GM23338 (cell line): ENCODE results near the gene RPLP2. TPM values are rescaled to one million over a fixed set of nuclear protein-coding genes. Genes with fewer than 3 reads are reported as not detected.

Experiments
- ATAC-seq: fragments of 200-7000 bp; cut with Tn5 transposase; 3 replicates; pipeline ENCODE4 v1.9.1; 2020
- DNase-seq: peaks from one replicate; pipeline ENCODE4 v3.0.0-alpha.2; 2015; ENCODE audit warnings: low spot score
- H2AFZ ChIP-seq: fragments of 200-600 bp; sonication (generic); 2 replicates; pipeline ENCODE4 v1.8.0; 2016; ENCODE audit warnings: antibody characterized with exemption, mild to moderate bottlenecking, moderate library complexity
- H3F3A ChIP-seq: fragments of 200-600 bp; sonication (generic); replicated peaks from 2 replicates; pipeline ENCODE4 v1.8.0; 2017; ENCODE audit warnings: antibody characterized with exemption, mixed run types, low read depth
- H3K27ac ChIP-seq: fragments of 200-600 bp; sonication (generic); 2 replicates; pipeline ENCODE4 v1.6.1; 2016; ENCODE audit warnings: low read depth
- H3K27me3 ChIP-seq: fragments of 200-600 bp; sonication (generic); 2 replicates; pipeline ENCODE4 v1.8.0; 2016; ENCODE audit warnings: mild to moderate bottlenecking, mixed run types, moderate library complexity; ENCODE audit not compliant: insufficient read depth
- H3K36me3 ChIP-seq: fragments of 200-600 bp; sonication (generic); 2 replicates; pipeline ENCODE4 v1.8.0; 2016; ENCODE audit warnings: mild to moderate bottlenecking; ENCODE audit not compliant: insufficient read depth
- H3K4me1 ChIP-seq: fragments of 200-600 bp; sonication (generic); 2 replicates; pipeline ENCODE4 v1.8.0; 2016; ENCODE audit warnings: mild to moderate bottlenecking, moderate library complexity; ENCODE audit not compliant: insufficient read depth
- H3K4me2 ChIP-seq: fragments of 200-600 bp; sonication (generic); 2 replicates; pipeline ENCODE4 v1.7.1; 2017; ENCODE audit warnings: mixed run types
- H3K4me3 ChIP-seq: fragments of 200-600 bp; sonication (generic); 2 replicates; pipeline ENCODE4 v1.6.1; 2016; ENCODE audit warnings: mixed run types
- H3K79me2 ChIP-seq: fragments of 200-600 bp; sonication (generic); replicated peaks from 2 replicates; pipeline ENCODE4 v1.8.0; 2017; ENCODE audit warnings: mild to moderate bottlenecking; ENCODE audit not compliant: insufficient read depth
- H3K9me2 ChIP-seq: fragments of 200-600 bp; sonication (generic); 2 replicates; pipeline ENCODE4 v1.8.0; 2017; ENCODE audit not compliant: insufficient read depth
- H4K20me1 ChIP-seq: fragments of 200-600 bp; sonication (generic); replicated peaks from 2 replicates; pipeline ENCODE4 v1.8.0; 2017; ENCODE audit warnings: mild to moderate bottlenecking; ENCODE audit not compliant: insufficient read depth
- H3K27ac Mint-ChIP-seq: 2 replicates; pipeline ENCODE4 v1.8.0; 2020; ENCODE audit warnings: inconsistent platforms, mild to moderate bottlenecking, moderate library complexity, mixed read lengths
- H3K27me3 Mint-ChIP-seq: 3 replicates; pipeline ENCODE4 v1.8.0; 2022; ENCODE audit warnings: low read depth, mild to moderate bottlenecking, moderate library complexity, mixed read lengths, inconsistent platforms; ENCODE audit not compliant: insufficient read depth, poor library complexity
- H3K36me3 Mint-ChIP-seq: 3 replicates; pipeline ENCODE4 v1.8.0; 2021; ENCODE audit warnings: low read depth, mild to moderate bottlenecking, inconsistent platforms, moderate library complexity, mixed read lengths
- H3K4me1 Mint-ChIP-seq: 3 replicates; pipeline ENCODE4 v1.8.0; 2020; ENCODE audit warnings: mild to moderate bottlenecking, inconsistent platforms, mixed read lengths
- H3K4me3 Mint-ChIP-seq: 3 replicates; pipeline ENCODE4 v1.8.0; 2021; ENCODE audit warnings: moderate library complexity, mild to moderate bottlenecking, inconsistent platforms, mixed read lengths
- H3K9me3 Mint-ChIP-seq: 3 replicates; pipeline ENCODE4 v1.8.0; 2020; ENCODE audit warnings: moderate library complexity, mild to moderate bottlenecking, inconsistent platforms, mixed read lengths
- CREB1 ChIP-seq: fragments of 250-450 bp; sonication (Bioruptor Pico); IDR thresholded peaks from 2 replicates; pipeline ENCODE4 v1.5.0; 2020; ENCODE audit warnings: low read depth, mild to moderate bottlenecking, moderate library complexity
- EZH2 ChIP-seq: fragments of 200-600 bp; sonication (generic); IDR thresholded peaks from one replicate; pipeline ENCODE4 v1.8.0; 2017; ENCODE audit warnings: antibody characterized with exemption, mild to moderate bottlenecking, low read depth; ENCODE audit not compliant: unreplicated experiment
- EZH2phosphoT487 ChIP-seq: fragments of 200-600 bp; sonication (generic); IDR thresholded peaks from one replicate; pipeline ENCODE4 v1.8.1; 2018; ENCODE audit warnings: antibody characterized with exemption; ENCODE audit not compliant: unreplicated experiment
- JUNB ChIP-seq: IDR thresholded peaks from one replicate; pipeline ENCODE4 v1.6.1; 2016; ENCODE audit warnings: antibody characterized with exemption; ENCODE audit not compliant: unreplicated experiment
- NANOG ChIP-seq: IDR thresholded peaks from 2 replicates; pipeline ENCODE4 v1.6.1; 2016; ENCODE audit warnings: antibody characterized with exemption, borderline replicate concordance
- POLR2AphosphoS5 ChIP-seq: IDR thresholded peaks from 2 replicates; pipeline ENCODE4 v1.6.1; 2016; ENCODE audit warnings: antibody characterized with exemption, low read depth
- STAT1 ChIP-seq: IDR thresholded peaks from one replicate; pipeline ENCODE4 v1.6.1; 2016; ENCODE audit warnings: antibody characterized with exemption; ENCODE audit not compliant: unreplicated experiment
- ZNF114 ChIP-seq: fragments of 250-450 bp; sonication (Bioruptor Pico); IDR thresholded peaks from 2 replicates; pipeline ENCODE4 v1.5.0; 2020; ENCODE audit warnings: mild to moderate bottlenecking, moderate library complexity
- polyA plus RNA-seq: library from polyadenylated mRNA; unstranded; fragments of >200 nt; fragmentation: Nextera tagmentation; extraction: Ambion mirVana; gene quantifications from 2 replicates; pipeline ENCODE4 v1.2.1, GENCODE V29; 2016
- total RNA-seq: library from RNA; depleted of rRNA; stranded (reverse); fragments of >200 nt; shearing (Covaris generic); gene quantifications from 2 replicates; pipeline ENCODE4 v1.2.3, GENCODE V29; 2014
- TF ChIP-seq, protein P1 (sequence below): IDR thresholded peaks from one replicate; pipeline ENCODE4 v1.6.1; 2018; ENCODE audit warnings: antibody characterized with exemption; ENCODE audit not compliant: unreplicated experiment
- TF ChIP-seq, protein P2 (sequence below), 2 experiments: fragments of 200-600 bp in 1 of 2; sonication (generic) in 1 of 2; conservative IDR thresholded peaks; 2 replicates each; pipeline versions ENCODE4 v1.5.1 to v1.6.1; 2016 to 2017; ENCODE audit warnings: antibody characterized with exemption in 2 of 2, low read depth in 2 of 2, mild to moderate bottlenecking in 2 of 2, moderate library complexity in 1 of 2
- TF ChIP-seq, protein P3 (sequence below): fragments of 250-450 bp; sonication (Bioruptor Pico); IDR thresholded peaks from 2 replicates; pipeline ENCODE4 v1.5.0; 2020; ENCODE audit warnings: mild to moderate bottlenecking, moderate library complexity
- TF ChIP-seq, protein P4 (sequence below): IDR thresholded peaks from 2 replicates; pipeline ENCODE4 v1.6.1; 2016; ENCODE audit warnings: antibody characterized with exemption

The RPLP2 gene
- total and polyA plus RNA-seq, 2 experiments from 2014 or later, result 518 to 1,782 TPM

DNA sequence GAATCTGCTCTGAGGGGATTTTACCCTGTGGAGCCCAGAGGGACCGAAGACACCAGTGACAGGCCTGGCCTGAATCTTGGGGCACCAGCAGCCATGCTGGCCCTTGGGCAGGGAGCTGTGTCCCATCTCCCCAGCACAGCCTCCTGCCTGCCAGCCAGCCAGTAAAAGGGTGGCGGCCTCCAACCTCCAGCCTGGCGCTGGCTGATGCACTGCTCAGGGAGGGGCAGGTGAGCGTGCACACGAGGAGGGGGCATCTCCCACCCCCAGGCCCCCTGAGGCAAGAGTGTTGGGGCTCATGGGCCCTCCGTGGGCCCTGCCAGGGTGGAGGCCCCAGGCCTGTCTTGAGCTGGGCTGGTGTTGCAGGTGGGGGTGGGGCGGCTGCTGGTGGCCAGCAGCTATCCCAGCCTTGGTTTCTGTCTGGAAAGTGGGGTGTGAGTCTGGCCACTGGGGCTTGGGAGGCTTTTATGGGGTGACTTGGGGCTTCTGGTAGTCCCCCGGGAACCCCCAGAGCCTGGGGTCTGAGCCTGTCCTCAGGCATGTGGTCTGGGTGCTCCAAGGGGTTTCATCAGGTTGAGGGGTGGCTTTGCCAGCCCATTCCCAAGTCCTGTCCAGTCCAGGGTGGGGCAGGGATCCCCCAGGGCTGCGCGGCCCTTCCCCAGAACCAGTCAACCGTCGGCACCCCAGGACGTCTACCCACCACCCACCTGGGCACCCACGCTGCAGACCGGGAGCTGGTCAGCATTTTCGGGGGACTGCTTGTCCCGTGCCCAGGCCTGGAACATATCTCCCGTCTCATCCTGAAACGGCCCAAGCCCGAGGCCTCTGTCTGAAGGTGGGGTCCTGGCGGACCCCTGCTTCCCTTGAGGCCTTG lies 50.7 kb downstream of the RPLP2 start (continued):
- no peak for TF ChIP-seq ZNF114 (CRISPR knock-in tag)
- no peak for TF ChIP-seq JUNB

DNA sequence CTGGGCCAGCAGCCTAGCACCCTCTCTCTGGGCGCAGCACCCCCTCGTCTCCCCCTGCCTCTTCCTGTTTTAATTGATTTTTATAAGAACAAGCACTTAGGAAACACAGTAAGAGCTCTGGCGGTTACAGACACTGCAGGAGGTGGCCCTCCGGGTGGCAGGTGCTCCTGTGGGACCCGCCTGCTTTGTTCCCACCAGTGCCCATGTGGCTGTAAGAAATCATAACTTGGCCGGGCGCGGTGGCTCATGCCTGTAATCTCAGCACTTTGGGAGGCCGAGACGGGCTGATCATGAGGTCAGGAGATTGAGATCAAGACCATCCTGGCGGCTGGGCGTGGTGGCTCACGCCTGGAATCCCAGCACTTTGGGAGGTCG lies 51.3 kb downstream of the RPLP2 start:
- Histone ChIP-seq H3K9me2 (no peaks in the 10 kb centered on the region), H3K4me3 (no peak overlapping the region), H3K79me2 (no peaks in the 10 kb centered on the region), H3K4me2 (no peak overlapping the region), H3K36me3 (no peaks in the 10 kb centered on the region), H3F3A (peaks cover 16% of the 10 kb centered on the region), H4K20me1 (peaks cover 33% of the 10 kb centered on the region), H3K27ac (no peak overlapping the region), H2AFZ (no peak overlapping the region), H3K4me1 (peaks cover 25% of the 10 kb centered on the region; the same call in 1 of the 2 replicates), H3K27me3 (no peaks in the 10 kb centered on the region)
- H3K4me3 Mint-ChIP-seq, result peak overlapping the region; percentile 10; the same call in 1 of the 3 replicates
- peaks cover 3% of the 10 kb centered on the region; the same call in 1 of the 3 replicates for H3K36me3 Mint-ChIP-seq
- no peak for ATAC-seq
- no peak overlapping the region for H3K27ac Mint-ChIP-seq
- no peak for DNase-seq
- no peaks in the 10 kb centered on the region; the same call in 2 of the 3 replicates for H3K9me3 Mint-ChIP-seq
- peaks cover 37% of the 10 kb centered on the region for H3K4me1 Mint-ChIP-seq
- H3K27me3 Mint-ChIP-seq, result peaks cover 29% of the 10 kb centered on the region
- no peak for TF ChIP-seq EZH2phosphoT487
- TF ChIP-seq, protein P1, sequence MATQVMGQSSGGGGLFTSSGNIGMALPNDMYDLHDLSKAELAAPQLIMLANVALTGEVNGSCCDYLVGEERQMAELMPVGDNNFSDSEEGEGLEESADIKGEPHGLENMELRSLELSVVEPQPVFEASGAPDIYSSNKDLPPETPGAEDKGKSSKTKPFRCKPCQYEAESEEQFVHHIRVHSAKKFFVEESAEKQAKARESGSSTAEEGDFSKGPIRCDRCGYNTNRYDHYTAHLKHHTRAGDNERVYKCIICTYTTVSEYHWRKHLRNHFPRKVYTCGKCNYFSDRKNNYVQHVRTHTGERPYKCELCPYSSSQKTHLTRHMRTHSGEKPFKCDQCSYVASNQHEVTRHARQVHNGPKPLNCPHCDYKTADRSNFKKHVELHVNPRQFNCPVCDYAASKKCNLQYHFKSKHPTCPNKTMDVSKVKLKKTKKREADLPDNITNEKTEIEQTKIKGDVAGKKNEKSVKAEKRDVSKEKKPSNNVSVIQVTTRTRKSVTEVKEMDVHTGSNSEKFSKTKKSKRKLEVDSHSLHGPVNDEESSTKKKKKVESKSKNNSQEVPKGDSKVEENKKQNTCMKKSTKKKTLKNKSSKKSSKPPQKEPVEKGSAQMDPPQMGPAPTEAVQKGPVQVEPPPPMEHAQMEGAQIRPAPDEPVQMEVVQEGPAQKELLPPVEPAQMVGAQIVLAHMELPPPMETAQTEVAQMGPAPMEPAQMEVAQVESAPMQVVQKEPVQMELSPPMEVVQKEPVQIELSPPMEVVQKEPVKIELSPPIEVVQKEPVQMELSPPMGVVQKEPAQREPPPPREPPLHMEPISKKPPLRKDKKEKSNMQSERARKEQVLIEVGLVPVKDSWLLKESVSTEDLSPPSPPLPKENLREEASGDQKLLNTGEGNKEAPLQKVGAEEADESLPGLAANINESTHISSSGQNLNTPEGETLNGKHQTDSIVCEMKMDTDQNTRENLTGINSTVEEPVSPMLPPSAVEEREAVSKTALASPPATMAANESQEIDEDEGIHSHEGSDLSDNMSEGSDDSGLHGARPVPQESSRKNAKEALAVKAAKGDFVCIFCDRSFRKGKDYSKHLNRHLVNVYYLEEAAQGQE, result no peak
- TF ChIP-seq JUNB, result no peak
- TF ChIP-seq EZH2, result no peak
- TF ChIP-seq, protein P2, sequence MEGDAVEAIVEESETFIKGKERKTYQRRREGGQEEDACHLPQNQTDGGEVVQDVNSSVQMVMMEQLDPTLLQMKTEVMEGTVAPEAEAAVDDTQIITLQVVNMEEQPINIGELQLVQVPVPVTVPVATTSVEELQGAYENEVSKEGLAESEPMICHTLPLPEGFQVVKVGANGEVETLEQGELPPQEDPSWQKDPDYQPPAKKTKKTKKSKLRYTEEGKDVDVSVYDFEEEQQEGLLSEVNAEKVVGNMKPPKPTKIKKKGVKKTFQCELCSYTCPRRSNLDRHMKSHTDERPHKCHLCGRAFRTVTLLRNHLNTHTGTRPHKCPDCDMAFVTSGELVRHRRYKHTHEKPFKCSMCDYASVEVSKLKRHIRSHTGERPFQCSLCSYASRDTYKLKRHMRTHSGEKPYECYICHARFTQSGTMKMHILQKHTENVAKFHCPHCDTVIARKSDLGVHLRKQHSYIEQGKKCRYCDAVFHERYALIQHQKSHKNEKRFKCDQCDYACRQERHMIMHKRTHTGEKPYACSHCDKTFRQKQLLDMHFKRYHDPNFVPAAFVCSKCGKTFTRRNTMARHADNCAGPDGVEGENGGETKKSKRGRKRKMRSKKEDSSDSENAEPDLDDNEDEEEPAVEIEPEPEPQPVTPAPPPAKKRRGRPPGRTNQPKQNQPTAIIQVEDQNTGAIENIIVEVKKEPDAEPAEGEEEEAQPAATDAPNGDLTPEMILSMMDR (conservative IDR thresholded peaks at IDR 0.05; ENCODE audit: low read depth in 2 of 2), result no peak
- no peak for TF ChIP-seq CREB1 (CRISPR knock-in tag)
- TF ChIP-seq, protein P3, sequence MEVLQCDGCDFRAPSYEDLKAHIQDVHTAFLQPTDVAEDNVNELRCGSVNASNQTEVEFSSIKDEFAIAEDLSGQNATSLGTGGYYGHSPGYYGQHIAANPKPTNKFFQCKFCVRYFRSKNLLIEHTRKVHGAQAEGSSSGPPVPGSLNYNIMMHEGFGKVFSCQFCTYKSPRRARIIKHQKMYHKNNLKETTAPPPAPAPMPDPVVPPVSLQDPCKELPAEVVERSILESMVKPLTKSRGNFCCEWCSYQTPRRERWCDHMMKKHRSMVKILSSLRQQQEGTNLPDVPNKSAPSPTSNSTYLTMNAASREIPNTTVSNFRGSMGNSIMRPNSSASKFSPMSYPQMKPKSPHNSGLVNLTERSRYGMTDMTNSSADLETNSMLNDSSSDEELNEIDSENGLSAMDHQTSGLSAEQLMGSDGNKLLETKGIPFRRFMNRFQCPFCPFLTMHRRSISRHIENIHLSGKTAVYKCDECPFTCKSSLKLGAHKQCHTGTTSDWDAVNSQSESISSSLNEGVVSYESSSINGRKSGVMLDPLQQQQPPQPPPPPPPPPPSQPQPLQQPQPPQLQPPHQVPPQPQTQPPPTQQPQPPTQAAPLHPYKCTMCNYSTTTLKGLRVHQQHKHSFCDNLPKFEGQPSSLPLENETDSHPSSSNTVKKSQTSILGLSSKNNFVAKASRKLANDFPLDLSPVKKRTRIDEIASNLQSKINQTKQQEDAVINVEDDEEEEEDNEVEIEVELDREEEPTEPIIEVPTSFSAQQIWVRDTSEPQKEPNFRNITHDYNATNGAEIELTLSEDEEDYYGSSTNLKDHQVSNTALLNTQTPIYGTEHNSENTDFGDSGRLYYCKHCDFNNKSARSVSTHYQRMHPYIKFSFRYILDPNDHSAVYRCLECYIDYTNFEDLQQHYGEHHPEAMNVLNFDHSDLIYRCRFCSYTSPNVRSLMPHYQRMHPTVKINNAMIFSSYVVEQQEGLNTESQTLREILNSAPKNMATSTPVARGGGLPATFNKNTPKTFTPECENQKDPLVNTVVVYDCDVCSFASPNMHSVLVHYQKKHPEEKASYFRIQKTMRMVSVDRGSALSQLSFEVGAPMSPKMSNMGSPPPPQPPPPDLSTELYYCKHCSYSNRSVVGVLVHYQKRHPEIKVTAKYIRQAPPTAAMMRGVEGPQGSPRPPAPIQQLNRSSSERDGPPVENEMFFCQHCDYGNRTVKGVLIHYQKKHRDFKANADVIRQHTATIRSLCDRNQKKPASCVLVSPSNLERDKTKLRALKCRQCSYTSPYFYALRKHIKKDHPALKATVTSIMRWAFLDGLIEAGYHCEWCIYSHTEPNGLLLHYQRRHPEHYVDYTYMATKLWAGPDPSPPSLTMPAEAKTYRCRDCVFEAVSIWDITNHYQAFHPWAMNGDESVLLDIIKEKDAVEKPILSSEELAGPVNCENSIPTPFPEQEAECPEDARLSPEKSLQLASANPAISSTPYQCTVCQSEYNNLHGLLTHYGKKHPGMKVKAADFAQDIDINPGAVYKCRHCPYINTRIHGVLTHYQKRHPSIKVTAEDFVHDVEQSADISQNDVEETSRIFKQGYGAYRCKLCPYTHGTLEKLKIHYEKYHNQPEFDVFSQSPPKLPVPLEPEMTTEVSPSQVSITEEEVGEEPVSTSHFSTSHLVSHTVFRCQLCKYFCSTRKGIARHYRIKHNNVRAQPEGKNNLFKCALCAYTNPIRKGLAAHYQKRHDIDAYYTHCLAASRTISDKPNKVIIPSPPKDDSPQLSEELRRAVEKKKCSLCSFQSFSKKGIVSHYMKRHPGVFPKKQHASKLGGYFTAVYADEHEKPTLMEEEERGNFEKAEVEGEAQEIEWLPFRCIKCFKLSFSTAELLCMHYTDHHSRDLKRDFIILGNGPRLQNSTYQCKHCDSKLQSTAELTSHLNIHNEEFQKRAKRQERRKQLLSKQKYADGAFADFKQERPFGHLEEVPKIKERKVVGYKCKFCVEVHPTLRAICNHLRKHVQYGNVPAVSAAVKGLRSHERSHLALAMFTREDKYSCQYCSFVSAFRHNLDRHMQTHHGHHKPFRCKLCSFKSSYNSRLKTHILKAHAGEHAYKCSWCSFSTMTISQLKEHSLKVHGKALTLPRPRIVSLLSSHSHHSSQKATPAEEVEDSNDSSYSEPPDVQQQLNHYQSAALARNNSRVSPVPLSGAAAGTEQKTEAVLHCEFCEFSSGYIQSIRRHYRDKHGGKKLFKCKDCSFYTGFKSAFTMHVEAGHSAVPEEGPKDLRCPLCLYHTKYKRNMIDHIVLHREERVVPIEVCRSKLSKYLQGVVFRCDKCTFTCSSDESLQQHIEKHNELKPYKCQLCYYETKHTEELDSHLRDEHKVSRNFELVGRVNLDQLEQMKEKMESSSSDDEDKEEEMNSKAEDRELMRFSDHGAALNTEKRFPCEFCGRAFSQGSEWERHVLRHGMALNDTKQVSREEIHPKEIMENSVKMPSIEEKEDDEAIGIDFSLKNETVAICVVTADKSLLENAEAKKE, result no peak
- TF ChIP-seq NANOG, result no peak
- no peak for TF ChIP-seq STAT1
- TF ChIP-seq, protein P4, sequence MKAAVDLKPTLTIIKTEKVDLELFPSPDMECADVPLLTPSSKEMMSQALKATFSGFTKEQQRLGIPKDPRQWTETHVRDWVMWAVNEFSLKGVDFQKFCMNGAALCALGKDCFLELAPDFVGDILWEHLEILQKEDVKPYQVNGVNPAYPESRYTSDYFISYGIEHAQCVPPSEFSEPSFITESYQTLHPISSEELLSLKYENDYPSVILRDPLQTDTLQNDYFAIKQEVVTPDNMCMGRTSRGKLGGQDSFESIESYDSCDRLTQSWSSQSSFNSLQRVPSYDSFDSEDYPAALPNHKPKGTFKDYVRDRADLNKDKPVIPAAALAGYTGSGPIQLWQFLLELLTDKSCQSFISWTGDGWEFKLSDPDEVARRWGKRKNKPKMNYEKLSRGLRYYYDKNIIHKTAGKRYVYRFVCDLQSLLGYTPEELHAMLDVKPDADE, result no peak
- no peak for TF ChIP-seq POLR2AphosphoS5
